B cell (primary cell): ENCODE data around the gene FRMPD2.

Source experiments
- CTCF ChIP-seq: fragments of 200-600 bp; IDR thresholded peaks from one replicate; pipeline ENCODE4 v1.8.0; 2022; ENCODE audit warnings: antibody characterized with exemption, mild to moderate bottlenecking
- EZH2 ChIP-seq: IDR thresholded peaks from 2 replicates; pipeline ENCODE4 v1.6.1; 2012; ENCODE audit warnings: borderline replicate concordance, low read depth, mild to moderate bottlenecking, moderate library complexity, low read length; ENCODE audit not compliant: insufficient read depth, poor library complexity, severe bottlenecking

GRCh38 chr10:48306870-48307710, 32.6 kb upstream of the FRMPD2 start:
- TF ChIP-seq CTCF (no peak), EZH2 (no peak)
